Mesendoderm (in vitro differentiated cells): Measurements from ENCODE around the gene TTC27.
"Not testable (repeated sequence)": the region's sequence is repeated elsewhere in the genome, so short reads cannot be mapped to it uniquely, and the experiment has no call there.

Source experiments
- DNase-seq: peaks from one replicate; pipeline ENCODE4 v3.0.0; 2013
- H2AK5ac ChIP-seq: 2 replicates; pipeline ENCODE4 v1.6.1; 2013; ENCODE audit warnings: low read length, inconsistent platforms
- H2BK120ac ChIP-seq: 2 replicates; pipeline ENCODE4 v1.6.1; 2013; ENCODE audit warnings: low read depth, mild to moderate bottlenecking, low read length, moderate library complexity, mixed read lengths
- H2BK15ac ChIP-seq: replicated peaks from 2 replicates; pipeline ENCODE4 v1.6.1; 2013; ENCODE audit warnings: low read depth, mild to moderate bottlenecking, moderate library complexity
- H2BK5ac ChIP-seq: 2 replicates; pipeline ENCODE4 v1.6.1; 2013; ENCODE audit warnings: low read length, inconsistent platforms
- H3K18ac ChIP-seq: 2 replicates; pipeline ENCODE4 v1.6.1; 2013; ENCODE audit warnings: mild to moderate bottlenecking, low read length, mixed read lengths
- H3K23ac ChIP-seq: one replicate; pipeline ENCODE4 v1.6.1; 2013; ENCODE audit warnings: low read length
- H3K27ac ChIP-seq: 2 replicates; pipeline ENCODE4 v1.5.1; 2013; ENCODE audit warnings: low read depth, mild to moderate bottlenecking, inconsistent platforms, low read length, moderate library complexity
- H3K27me3 ChIP-seq: 2 replicates; pipeline ENCODE4 v1.6.1; 2013; ENCODE audit warnings: low read length, control low read depth, mild to moderate bottlenecking, inconsistent platforms; ENCODE audit not compliant: insufficient read depth, poor library complexity
- H3K36me3 ChIP-seq: 2 replicates; pipeline ENCODE4 v1.6.1; 2013; ENCODE audit warnings: low read length, inconsistent platforms; ENCODE audit not compliant: control insufficient read depth, insufficient read depth
- H3K4ac ChIP-seq: one replicate; pipeline ENCODE4 v1.6.1; 2013; ENCODE audit warnings: low read depth, mild to moderate bottlenecking, low read length, moderate library complexity
- H3K4me1 ChIP-seq: 2 replicates; pipeline ENCODE4 v1.6.1; 2013; ENCODE audit warnings: low read depth, low read length, inconsistent platforms; ENCODE audit not compliant: control insufficient read depth
- H3K4me2 ChIP-seq: 2 replicates; pipeline ENCODE4 v1.6.1; 2013; ENCODE audit warnings: low read length
- H3K4me3 ChIP-seq: 2 replicates; pipeline ENCODE4 v1.5.1; 2013; ENCODE audit warnings: mild to moderate bottlenecking, low read length
- H3K56ac ChIP-seq: one replicate; pipeline ENCODE4 v1.6.1; 2013; ENCODE audit warnings: low read length
- H3K79me1 ChIP-seq: 2 replicates; pipeline ENCODE4 v1.6.1; 2013; ENCODE audit warnings: low read length, inconsistent platforms
- H3K79me2 ChIP-seq: 2 replicates; pipeline ENCODE4 v1.6.1; 2013; ENCODE audit warnings: mild to moderate bottlenecking, low read length; ENCODE audit not compliant: control insufficient read depth, insufficient read depth
- H3K9ac ChIP-seq: 2 replicates; pipeline ENCODE4 v1.6.1; 2013; ENCODE audit warnings: low read length, inconsistent platforms
- H4K5ac ChIP-seq: one replicate; pipeline ENCODE4 v1.6.1; 2013; ENCODE audit warnings: low read length
- H4K8ac ChIP-seq: one replicate; pipeline ENCODE4 v1.6.1; 2013; ENCODE audit warnings: low read depth, mild to moderate bottlenecking, control low read depth, low read length, moderate library complexity
- WGBS: extraction: QIAGEN DNeasy Blood & Tissue Kit; methylation state at CpG from one replicate; pipeline ENCODE4 v1.1.7; 2013; ENCODE audit warnings: low lambda C conversion rate, missing lambda C conversion rate; ENCODE audit not compliant: insufficient coverage; ENCODE audit errors: extremely low coverage; 5-methylcytosine and 5-hydroxymethylcytosine counted together

Gene TTC27

GRCh38 chr2:32838949-32839348 is 211.1 kb downstream of the TTC27 start:
- H3K4ac ChIP-seq: no peak overlapping the region
- no peak overlapping the region for H3K56ac ChIP-seq
- H3K36me3 ChIP-seq: no peaks in the 10 kb centered on the region
- H2BK15ac ChIP-seq: no peak overlapping the region
- H4K8ac ChIP-seq: no peak overlapping the region
- H3K4me2 ChIP-seq: no peak overlapping the region
- H3K79me1 ChIP-seq: no peaks in the 10 kb centered on the region
- no peak overlapping the region for H3K4me3 ChIP-seq
- no peak overlapping the region for H2AK5ac ChIP-seq
- no peak overlapping the region for H2BK5ac ChIP-seq
- H3K23ac ChIP-seq: no peak overlapping the region
- no peak overlapping the region for H2BK120ac ChIP-seq
- H3K27me3 ChIP-seq: no peaks in the 10 kb centered on the region
- DNase-seq: no peak
- no peak overlapping the region for H3K27ac ChIP-seq
- H4K5ac ChIP-seq: no peak overlapping the region
- H3K9ac ChIP-seq: no peak overlapping the region
- H3K4me1 ChIP-seq: no peaks in the 10 kb centered on the region
- H3K18ac ChIP-seq: no peak overlapping the region
- no CpG with 5 or more reads among the region's 4 CpGs for WGBS
- no peaks in the 10 kb centered on the region for H3K79me2 ChIP-seq

- H3K4me2 ChIP-seq: no peak overlapping the region
- no peak overlapping the region for H3K56ac ChIP-seq
- H3K23ac ChIP-seq: no peak overlapping the region
- H2BK15ac ChIP-seq: no peak overlapping the region
- no peaks in the 10 kb centered on the region for H3K4me1 ChIP-seq
- no peak overlapping the region for H2AK5ac ChIP-seq
- no peak overlapping the region for H2BK120ac ChIP-seq
- no peaks in the 10 kb centered on the region for H3K79me1 ChIP-seq
- no peak overlapping the region for H3K9ac ChIP-seq
- H3K79me2 ChIP-seq: no peaks in the 10 kb centered on the region
- H4K5ac ChIP-seq: no peak overlapping the region
- no peak overlapping the region for H3K4ac ChIP-seq
- H4K8ac ChIP-seq: no peak overlapping the region
- no peaks in the 10 kb centered on the region for H3K27me3 ChIP-seq
- DNase-seq: no peak
- no peaks in the 10 kb centered on the region for H3K36me3 ChIP-seq
- no CpG with 5 or more reads among the region's 11 CpGs for WGBS
- no peak overlapping the region for H3K27ac ChIP-seq
- no peak overlapping the region for H2BK5ac ChIP-seq
- no peak overlapping the region for H3K18ac ChIP-seq
- no peak overlapping the region for H3K4me3 ChIP-seq
Measured at GRCh38 chr2:32841931-32842898, 214.4 kb downstream of the TTC27 start.

DNA sequence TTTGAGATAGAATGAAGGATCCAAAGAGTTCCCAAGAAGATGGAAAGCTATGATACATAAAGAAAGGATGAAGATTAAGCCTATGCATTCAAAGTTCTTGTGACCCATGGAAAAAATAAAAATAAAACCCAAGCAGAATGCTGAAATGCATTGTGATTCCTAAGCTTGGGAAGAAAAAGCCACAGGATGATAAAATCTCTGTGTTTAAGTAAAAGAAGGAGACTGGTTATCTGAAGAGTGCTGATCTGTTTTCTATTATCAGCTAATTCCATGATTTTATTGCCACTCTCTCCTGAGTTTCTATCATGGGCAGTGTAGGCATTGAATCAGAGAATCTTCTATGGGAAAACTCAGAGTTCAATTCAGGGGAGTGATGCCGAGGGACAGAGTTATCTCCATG is 215.8 kb downstream of the TTC27 start:
- WGBS: no CpG with 5 or more reads among the region's 1 CpG
- Histone ChIP-seq H3K79me2 (no peaks in the 10 kb centered on the region), H3K36me3 (no peaks in the 10 kb centered on the region), H3K4me3 (no peak overlapping the region), H3K27me3 (no peaks in the 10 kb centered on the region), H4K5ac (no peak overlapping the region), H2BK5ac (no peak overlapping the region), H3K23ac (no peak overlapping the region), H3K4ac (no peak overlapping the region), H3K56ac (no peak overlapping the region), H2BK120ac (no peak overlapping the region), H3K18ac (no peak overlapping the region), H3K4me1 (no peaks in the 10 kb centered on the region), H3K9ac (no peak overlapping the region), H2BK15ac (no peak overlapping the region), H4K8ac (no peak overlapping the region), H2AK5ac (no peak overlapping the region), H3K4me2 (no peak overlapping the region), H3K79me1 (no peaks in the 10 kb centered on the region), H3K27ac (no peak overlapping the region)
- no peak for DNase-seq

DNA sequence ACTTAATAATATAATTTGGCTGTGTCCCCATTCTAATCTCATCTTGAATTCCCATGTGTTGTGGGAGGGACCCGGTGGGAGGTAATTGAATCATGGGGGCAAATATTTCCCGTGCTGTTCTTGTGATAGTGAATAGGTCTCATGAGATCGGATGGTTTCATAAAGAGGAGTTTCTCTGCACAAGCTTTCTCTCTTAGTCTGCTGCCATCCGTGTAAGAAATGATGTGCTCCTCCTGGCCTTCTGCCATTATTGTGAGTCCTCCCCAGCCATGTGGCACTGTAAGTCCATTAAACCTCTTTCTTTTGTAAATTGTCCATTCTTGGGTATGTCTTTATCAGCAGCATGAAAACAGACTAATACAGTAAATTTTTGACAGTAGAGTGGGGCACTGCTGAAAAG is 216.4 kb downstream of the TTC27 start:
- Histone ChIP-seq H3K36me3 (no peaks in the 10 kb centered on the region), H3K27ac (no peak overlapping the region), H3K4me2 (no peak overlapping the region), H3K18ac (no peak overlapping the region), H3K56ac (no peak overlapping the region), H3K4me3 (no peak overlapping the region), H3K23ac (no peak overlapping the region), H2BK15ac (no peak overlapping the region), H2BK5ac (no peak overlapping the region), H3K4ac (no peak overlapping the region), H3K9ac (no peak overlapping the region), H2AK5ac (no peak overlapping the region), H3K79me2 (no peaks in the 10 kb centered on the region), H3K4me1 (no peaks in the 10 kb centered on the region), H2BK120ac (no peak overlapping the region), H3K79me1 (no peaks in the 10 kb centered on the region), H3K27me3 (no peaks in the 10 kb centered on the region), H4K5ac (no peak overlapping the region), H4K8ac (no peak overlapping the region)
- no peak for DNase-seq
- WGBS: no CpG with 5 or more reads among the region's 4 CpGs

DNA sequence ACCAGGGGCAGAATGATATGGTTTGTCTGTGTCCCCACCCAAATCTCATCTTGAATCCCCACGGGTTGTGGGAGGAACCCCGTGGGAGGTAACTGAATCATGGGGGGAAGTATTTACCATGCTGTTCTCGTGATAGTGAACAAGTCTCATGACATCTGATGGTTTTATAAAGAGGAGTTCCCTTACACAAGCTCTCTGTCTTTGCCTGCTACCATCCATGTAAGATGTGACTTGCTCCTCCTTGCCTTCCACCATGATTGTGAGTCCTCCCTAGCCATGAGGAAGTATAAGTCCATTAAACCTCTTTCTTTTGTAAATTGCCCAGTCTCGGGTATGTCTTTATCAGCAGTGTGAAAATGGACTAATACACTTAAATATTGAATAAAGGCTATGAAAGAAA is 218.4 kb downstream of the TTC27 start:
- not testable (repeated sequence) for H2BK5ac ChIP-seq, H3K27me3 ChIP-seq, H3K79me1 ChIP-seq, H3K36me3 ChIP-seq, H3K4me2 ChIP-seq, H2BK15ac ChIP-seq, H3K56ac ChIP-seq, H3K18ac ChIP-seq, H3K9ac ChIP-seq, H2AK5ac ChIP-seq, H3K4me1 ChIP-seq, H3K23ac ChIP-seq, H2BK120ac ChIP-seq, H4K8ac ChIP-seq, H3K79me2 ChIP-seq, H4K5ac ChIP-seq, H3K27ac ChIP-seq, DNase-seq, H3K4ac ChIP-seq, H3K4me3 ChIP-seq
- no CpG with 5 or more reads among the region's 4 CpGs for WGBS

DNA sequence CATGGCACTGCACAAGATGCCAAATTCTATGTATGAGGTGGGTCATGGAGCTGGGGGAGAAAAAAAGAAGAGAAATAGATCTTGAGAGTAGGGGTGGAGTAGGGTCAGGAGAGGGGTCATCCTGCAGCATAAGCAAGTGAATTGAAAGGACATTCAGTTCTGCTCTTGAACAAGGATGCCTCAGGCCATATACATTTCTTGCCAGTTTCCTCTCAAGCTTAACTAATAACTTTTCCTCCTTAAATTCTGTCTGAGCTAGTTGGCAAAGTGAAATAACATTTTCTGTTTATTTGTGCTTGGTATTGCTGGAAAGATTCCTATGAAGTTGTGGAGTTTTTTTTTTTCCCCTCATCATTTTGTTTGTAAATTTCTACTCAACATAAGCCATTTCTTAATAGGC is 219.9 kb downstream of the TTC27 start:
- Histone ChIP-seq H3K9ac (no peak overlapping the region), H3K27ac (no peak overlapping the region), H3K18ac (no peak overlapping the region), H3K4me1 (no peaks in the 10 kb centered on the region), H4K8ac (no peak overlapping the region), H3K4ac (no peak overlapping the region), H2AK5ac (no peak overlapping the region), H3K4me2 (no peak overlapping the region), H3K23ac (no peak overlapping the region), H2BK5ac (no peak overlapping the region), H3K36me3 (no peaks in the 10 kb centered on the region), H3K79me2 (no peaks in the 10 kb centered on the region), H3K4me3 (no peak overlapping the region), H3K27me3 (no peaks in the 10 kb centered on the region), H2BK15ac (no peak overlapping the region), H3K56ac (no peak overlapping the region), H4K5ac (no peak overlapping the region), H3K79me1 (no peaks in the 10 kb centered on the region), H2BK120ac (no peak overlapping the region)
- no peak for DNase-seq
